Vagina (tissue), 2 donors: Measurements from ENCODE around the gene MAST4. TPM values are rescaled to one million over a fixed set of nuclear protein-coding genes. Genes with fewer than 3 reads are reported as not detected.

Experiments
- DNase-seq, 2 donors: peaks; one replicate each; pipeline ENCODE4 v3.0.0-alpha.2; 2017; ENCODE audit errors: extremely low spot score in 2 of 2
- H3K27ac ChIP-seq: fragments of 200-600 bp; sonication (generic); one replicate; pipeline ENCODE4 v1.5.1; 2019
- H3K27me3 ChIP-seq: fragments of 200-600 bp; sonication (generic); one replicate; pipeline ENCODE4 v1.5.1; 2019
- H3K36me3 ChIP-seq, 2 donors: fragments of 200-600 bp; sonication (generic); one replicate each; pipeline ENCODE4 v1.5.1; 2017 to 2019
- H3K4me1 ChIP-seq: fragments of 200-600 bp; sonication (generic); one replicate; pipeline ENCODE4 v1.5.1; 2019
- H3K4me3 ChIP-seq, 2 donors: fragments of 200-600 bp; sonication (generic); 1 replicate in 1 of 2; 2 replicates in 1 of 2; pipeline ENCODE4 v1.5.1; 2016 to 2019
- H3K9me3 ChIP-seq: fragments of 200-600 bp; sonication (generic); one replicate; pipeline ENCODE4 v1.5.1; 2019
- POLR2A ChIP-seq, 2 donors: fragments of 450-650 bp; IDR thresholded peaks; one replicate each; pipeline ENCODE4 v1.6.1; 2017; ENCODE audit warnings: antibody characterized with exemption in 2 of 2, mild to moderate bottlenecking in 2 of 2, moderate library complexity in 2 of 2
- POLR2AphosphoS5 ChIP-seq, 2 donors: sonication (generic); formaldehyde crosslinking; IDR thresholded peaks; one replicate each; pipeline ENCODE4 v1.9.0; 2017; ENCODE audit warnings: antibody characterized with exemption in 2 of 2, mild to moderate bottlenecking in 2 of 2, low read depth in 1 of 2; ENCODE audit not compliant: insufficient read depth in 1 of 2
- intact Hi-C: fragments of 100-400 bp; cut with DNase I; formaldehyde crosslinking; loops from one replicate; pipeline ENCODE4 v1.15.1; 2023
- total RNA-seq: library from RNA; depleted of rRNA; stranded (reverse); fragments of >200 nt; gene quantifications from one replicate; pipeline ENCODE4 v1.2.3, GENCODE V29; 2016
- TF ChIP-seq, protein P1 (sequence below), 3 experiments: fragments of 450-650 bp in 2 of 3; fragments of 200-600 bp in 1 of 3; sonication (generic) in 1 of 3; IDR thresholded peaks; one replicate each; pipeline ENCODE4 v1.5.1; 2017 to 2019; ENCODE audit warnings: antibody characterized with exemption in 3 of 3, mild to moderate bottlenecking in 2 of 3, moderate library complexity in 2 of 3

Gene MAST4
- total RNA-seq, 1 donor from 2014 or later, result 85.9 TPM

GRCh38 chr5:67063055-67063454 is 466.9 kb downstream of the MAST4 start:
- TF ChIP-seq, protein P1, sequence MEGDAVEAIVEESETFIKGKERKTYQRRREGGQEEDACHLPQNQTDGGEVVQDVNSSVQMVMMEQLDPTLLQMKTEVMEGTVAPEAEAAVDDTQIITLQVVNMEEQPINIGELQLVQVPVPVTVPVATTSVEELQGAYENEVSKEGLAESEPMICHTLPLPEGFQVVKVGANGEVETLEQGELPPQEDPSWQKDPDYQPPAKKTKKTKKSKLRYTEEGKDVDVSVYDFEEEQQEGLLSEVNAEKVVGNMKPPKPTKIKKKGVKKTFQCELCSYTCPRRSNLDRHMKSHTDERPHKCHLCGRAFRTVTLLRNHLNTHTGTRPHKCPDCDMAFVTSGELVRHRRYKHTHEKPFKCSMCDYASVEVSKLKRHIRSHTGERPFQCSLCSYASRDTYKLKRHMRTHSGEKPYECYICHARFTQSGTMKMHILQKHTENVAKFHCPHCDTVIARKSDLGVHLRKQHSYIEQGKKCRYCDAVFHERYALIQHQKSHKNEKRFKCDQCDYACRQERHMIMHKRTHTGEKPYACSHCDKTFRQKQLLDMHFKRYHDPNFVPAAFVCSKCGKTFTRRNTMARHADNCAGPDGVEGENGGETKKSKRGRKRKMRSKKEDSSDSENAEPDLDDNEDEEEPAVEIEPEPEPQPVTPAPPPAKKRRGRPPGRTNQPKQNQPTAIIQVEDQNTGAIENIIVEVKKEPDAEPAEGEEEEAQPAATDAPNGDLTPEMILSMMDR (IDR thresholded peaks at IDR 0.05), result no peak
- no peak for TF ChIP-seq POLR2AphosphoS5 (IDR thresholded peaks at IDR 0.05; ENCODE audit: insufficient read depth in 1 of 2, low read depth in 1 of 2)
- TF ChIP-seq POLR2A (IDR thresholded peaks at IDR 0.05), result no peak
- no peaks in the 10 kb centered on the region for H3K27me3 ChIP-seq
- intact Hi-C loops, result no loop called here
- H3K9me3 ChIP-seq, result no peaks in the 10 kb centered on the region
- peaks cover 45% of the 10 kb centered on the region for H3K4me1 ChIP-seq
- no peak overlapping the region for H3K27ac ChIP-seq
- H3K4me3 ChIP-seq, result no peak overlapping the region
- no peak for DNase-seq
- H3K36me3 ChIP-seq, result no peaks in the 10 kb centered on the region

- Histone ChIP-seq H3K27me3 (no peaks in the 10 kb centered on the region), H3K4me1 (peaks cover 39% of the 10 kb centered on the region), H3K27ac (no peak overlapping the region), H3K4me3 (no peak overlapping the region), H3K36me3 (no peaks in the 10 kb centered on the region), H3K9me3 (no peaks in the 10 kb centered on the region)
- TF ChIP-seq POLR2A (IDR thresholded peaks at IDR 0.05) (no peak), POLR2AphosphoS5 (IDR thresholded peaks at IDR 0.05; ENCODE audit: insufficient read depth in 1 of 2, low read depth in 1 of 2) (no peak)
- TF ChIP-seq, protein P1 (IDR thresholded peaks at IDR 0.05), result no peak
- intact Hi-C loops, result no loop called here
- no peak for DNase-seq
Observed at GRCh38 chr5:67063791-67064190, 467.6 kb downstream of the MAST4 start.

GRCh38 chr5:67065237-67065636 is 469.0 kb downstream of the MAST4 start:
- peaks cover 26% of the 10 kb centered on the region for H3K4me1 ChIP-seq
- intact Hi-C loops, result no loop called here
- no peak for DNase-seq
- H3K27me3 ChIP-seq, result no peaks in the 10 kb centered on the region
- H3K9me3 ChIP-seq, result no peaks in the 10 kb centered on the region
- no peak overlapping the region for H3K4me3 ChIP-seq
- TF ChIP-seq, protein P1 (IDR thresholded peaks at IDR 0.05), result no peak
- TF ChIP-seq POLR2AphosphoS5 (IDR thresholded peaks at IDR 0.05; ENCODE audit: insufficient read depth in 1 of 2, low read depth in 1 of 2), result no peak
- no peak for TF ChIP-seq POLR2A (IDR thresholded peaks at IDR 0.05)
- no peaks in the 10 kb centered on the region for H3K36me3 ChIP-seq
- no peak overlapping the region for H3K27ac ChIP-seq

DNA sequence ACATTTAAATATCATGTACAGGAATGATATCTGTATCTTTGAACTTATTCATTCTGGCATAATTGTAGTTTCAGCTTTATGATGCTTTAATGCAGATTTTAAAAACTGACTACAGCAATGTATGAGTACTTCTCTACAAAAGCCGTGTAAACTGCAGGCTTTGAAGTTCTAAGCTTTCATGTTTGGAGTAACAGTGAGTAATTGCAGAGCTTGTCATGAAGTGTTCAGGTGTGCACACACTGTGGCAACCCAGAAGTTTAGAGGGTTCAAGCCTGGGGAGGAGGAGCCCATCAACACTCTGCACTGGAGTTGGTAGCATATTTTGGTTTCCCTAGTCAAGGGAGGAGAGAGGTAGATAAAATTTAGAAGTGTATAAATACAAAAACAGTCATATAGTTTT is 469.5 kb downstream of the MAST4 start:
- Histone ChIP-seq H3K4me1 (peaks cover 21% of the 10 kb centered on the region), H3K36me3 (no peaks in the 10 kb centered on the region), H3K4me3 (no peak overlapping the region), H3K9me3 (no peaks in the 10 kb centered on the region), H3K27me3 (no peaks in the 10 kb centered on the region), H3K27ac (no peak overlapping the region)
- TF ChIP-seq POLR2A (IDR thresholded peaks at IDR 0.05) (no peak), POLR2AphosphoS5 (IDR thresholded peaks at IDR 0.05; ENCODE audit: insufficient read depth in 1 of 2, low read depth in 1 of 2) (no peak)
- TF ChIP-seq, protein P1 (IDR thresholded peaks at IDR 0.05), result no peak
- intact Hi-C loops, result no loop called here
- no peak for DNase-seq

DNA sequence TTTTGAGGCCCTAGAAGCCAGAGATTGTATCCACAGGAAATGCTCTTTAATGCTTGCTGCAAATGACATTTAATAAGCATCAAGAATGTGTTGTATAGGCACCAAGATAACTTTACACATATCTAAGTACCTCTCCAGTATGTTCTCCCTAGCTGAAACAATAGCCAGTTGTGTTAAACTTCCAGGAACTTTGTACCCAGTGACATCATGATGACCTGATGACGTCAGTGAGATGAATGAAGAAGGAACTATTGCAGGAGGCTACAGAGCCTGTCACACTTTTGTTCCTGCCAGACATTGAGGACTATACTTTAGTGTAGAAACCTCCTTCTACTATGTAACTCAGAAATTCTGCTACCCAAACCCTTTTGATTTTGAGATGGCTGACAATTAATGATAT is 470.6 kb downstream of the MAST4 start:
- intact Hi-C loops, result no loop called here
- Histone ChIP-seq H3K9me3 (no peaks in the 10 kb centered on the region), H3K4me3 (no peak overlapping the region), H3K27ac (no peak overlapping the region), H3K4me1 (peaks cover 10% of the 10 kb centered on the region), H3K27me3 (no peaks in the 10 kb centered on the region), H3K36me3 (no peaks in the 10 kb centered on the region)
- TF ChIP-seq, protein P1 (IDR thresholded peaks at IDR 0.05), result no peak
- TF ChIP-seq POLR2A (IDR thresholded peaks at IDR 0.05) (no peak), POLR2AphosphoS5 (IDR thresholded peaks at IDR 0.05; ENCODE audit: insufficient read depth in 1 of 2, low read depth in 1 of 2) (no peak)
- DNase-seq, result no peak
